ENCODE results near the gene CNTNAP2.

- TF ChIP-seq ZNF549 (tag by site-specific recombination; IDR thresholded peaks at IDR 0.05), result no peak
- no peak for TF ChIP-seq CTCF (tag by site-specific recombination; IDR thresholded peaks at IDR 0.05)
- no peak for TF ChIP-seq SP2 (tag by site-specific recombination; IDR thresholded peaks at IDR 0.05)
- TF ChIP-seq ZNF239 (tag by site-specific recombination; IDR thresholded peaks at IDR 0.05), result no peak
- TF ChIP-seq, protein P1, sequence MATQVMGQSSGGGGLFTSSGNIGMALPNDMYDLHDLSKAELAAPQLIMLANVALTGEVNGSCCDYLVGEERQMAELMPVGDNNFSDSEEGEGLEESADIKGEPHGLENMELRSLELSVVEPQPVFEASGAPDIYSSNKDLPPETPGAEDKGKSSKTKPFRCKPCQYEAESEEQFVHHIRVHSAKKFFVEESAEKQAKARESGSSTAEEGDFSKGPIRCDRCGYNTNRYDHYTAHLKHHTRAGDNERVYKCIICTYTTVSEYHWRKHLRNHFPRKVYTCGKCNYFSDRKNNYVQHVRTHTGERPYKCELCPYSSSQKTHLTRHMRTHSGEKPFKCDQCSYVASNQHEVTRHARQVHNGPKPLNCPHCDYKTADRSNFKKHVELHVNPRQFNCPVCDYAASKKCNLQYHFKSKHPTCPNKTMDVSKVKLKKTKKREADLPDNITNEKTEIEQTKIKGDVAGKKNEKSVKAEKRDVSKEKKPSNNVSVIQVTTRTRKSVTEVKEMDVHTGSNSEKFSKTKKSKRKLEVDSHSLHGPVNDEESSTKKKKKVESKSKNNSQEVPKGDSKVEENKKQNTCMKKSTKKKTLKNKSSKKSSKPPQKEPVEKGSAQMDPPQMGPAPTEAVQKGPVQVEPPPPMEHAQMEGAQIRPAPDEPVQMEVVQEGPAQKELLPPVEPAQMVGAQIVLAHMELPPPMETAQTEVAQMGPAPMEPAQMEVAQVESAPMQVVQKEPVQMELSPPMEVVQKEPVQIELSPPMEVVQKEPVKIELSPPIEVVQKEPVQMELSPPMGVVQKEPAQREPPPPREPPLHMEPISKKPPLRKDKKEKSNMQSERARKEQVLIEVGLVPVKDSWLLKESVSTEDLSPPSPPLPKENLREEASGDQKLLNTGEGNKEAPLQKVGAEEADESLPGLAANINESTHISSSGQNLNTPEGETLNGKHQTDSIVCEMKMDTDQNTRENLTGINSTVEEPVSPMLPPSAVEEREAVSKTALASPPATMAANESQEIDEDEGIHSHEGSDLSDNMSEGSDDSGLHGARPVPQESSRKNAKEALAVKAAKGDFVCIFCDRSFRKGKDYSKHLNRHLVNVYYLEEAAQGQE (tag by site-specific recombination; IDR thresholded peaks at IDR 0.05), result no peak
- TF ChIP-seq ZBTB8A (tag by site-specific recombination; IDR thresholded peaks at IDR 0.05), result no peak
- no peak for TF ChIP-seq ZNF501 (tag by site-specific recombination; IDR thresholded peaks at IDR 0.05)
Measured at GRCh38 chr7:148419856-148420832, 2303.5 kb downstream of the CNTNAP2 start.
